ENCODE results near the gene TSHZ1. TPM values are rescaled to one million over a fixed set of nuclear protein-coding genes. Genes with fewer than 3 reads are reported as not detected.

The TSHZ1 gene
- total RNA-seq, 2 donors from 2014 or later, result 13.9 to 17.4 TPM

DNA sequence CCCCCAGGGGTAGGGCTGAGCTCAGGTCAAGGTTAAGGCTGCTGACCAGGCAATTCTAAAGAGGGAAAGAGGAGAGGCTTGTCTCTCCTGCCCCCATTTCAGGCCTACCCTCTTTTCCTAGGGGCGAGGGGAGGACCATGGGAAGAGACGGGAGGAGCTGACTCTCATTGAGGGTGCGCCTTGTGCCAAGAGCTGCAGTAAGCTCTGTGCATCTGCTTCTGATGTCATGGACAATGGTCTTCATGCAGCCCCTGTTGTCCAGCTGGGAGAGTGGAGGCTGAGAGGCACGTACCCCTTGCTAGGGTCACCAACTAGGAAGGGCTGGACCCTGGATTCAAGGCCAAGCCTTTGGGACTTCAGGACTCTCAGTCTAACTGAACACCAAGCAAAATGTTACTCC, 46.9 kb upstream of the TSHZ1 start:
- DNase-seq (ENCODE audit: low spot score) (no peak), ATAC-seq (ENCODE audit: insufficient number of reproducible peaks, low FRiP score, low read depth) (no peak)
- Histone ChIP-seq H3K9me3 (no peaks in the 10 kb centered on the region), H3K27ac (no peak overlapping the region), H3K4me1 (ENCODE audit: control insufficient read depth in 1 of 2, low read depth in 2 of 2) (no peaks in the 10 kb centered on the region), H3K27me3 (replicated peaks; ENCODE audit: insufficient read depth) (no peaks in the 10 kb centered on the region), H3K4me3 (no peak overlapping the region), H3K36me3 (no peaks in the 10 kb centered on the region)
- TF ChIP-seq, protein P1, sequence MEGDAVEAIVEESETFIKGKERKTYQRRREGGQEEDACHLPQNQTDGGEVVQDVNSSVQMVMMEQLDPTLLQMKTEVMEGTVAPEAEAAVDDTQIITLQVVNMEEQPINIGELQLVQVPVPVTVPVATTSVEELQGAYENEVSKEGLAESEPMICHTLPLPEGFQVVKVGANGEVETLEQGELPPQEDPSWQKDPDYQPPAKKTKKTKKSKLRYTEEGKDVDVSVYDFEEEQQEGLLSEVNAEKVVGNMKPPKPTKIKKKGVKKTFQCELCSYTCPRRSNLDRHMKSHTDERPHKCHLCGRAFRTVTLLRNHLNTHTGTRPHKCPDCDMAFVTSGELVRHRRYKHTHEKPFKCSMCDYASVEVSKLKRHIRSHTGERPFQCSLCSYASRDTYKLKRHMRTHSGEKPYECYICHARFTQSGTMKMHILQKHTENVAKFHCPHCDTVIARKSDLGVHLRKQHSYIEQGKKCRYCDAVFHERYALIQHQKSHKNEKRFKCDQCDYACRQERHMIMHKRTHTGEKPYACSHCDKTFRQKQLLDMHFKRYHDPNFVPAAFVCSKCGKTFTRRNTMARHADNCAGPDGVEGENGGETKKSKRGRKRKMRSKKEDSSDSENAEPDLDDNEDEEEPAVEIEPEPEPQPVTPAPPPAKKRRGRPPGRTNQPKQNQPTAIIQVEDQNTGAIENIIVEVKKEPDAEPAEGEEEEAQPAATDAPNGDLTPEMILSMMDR (IDR thresholded peaks at IDR 0.05), result no peak

DNA sequence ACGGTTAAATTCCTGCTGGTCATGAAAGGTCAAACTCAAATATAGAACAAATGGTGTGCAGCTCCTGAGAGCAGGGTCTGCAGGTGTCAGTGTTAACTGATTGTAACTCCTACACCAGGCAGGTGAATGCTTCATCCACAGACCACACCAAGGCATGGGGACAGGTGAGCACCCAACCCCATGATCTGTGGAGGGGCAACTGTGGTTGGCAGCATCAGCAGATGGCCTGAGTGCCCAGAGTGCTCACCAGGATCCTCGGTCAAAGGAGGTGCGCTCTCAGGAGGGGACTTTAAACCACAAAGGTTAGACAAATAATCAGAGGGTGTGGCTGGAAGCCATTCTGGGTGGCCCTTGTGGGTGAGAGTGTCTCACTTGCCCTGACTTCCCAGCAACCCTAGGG, 46.1 kb upstream of the TSHZ1 start:
- H3K4me3 ChIP-seq, result no peak overlapping the region
- no peaks in the 10 kb centered on the region for H3K36me3 ChIP-seq
- H3K27ac ChIP-seq, result no peak overlapping the region
- TF ChIP-seq, protein P1 (IDR thresholded peaks at IDR 0.05), result no peak
- no peaks in the 10 kb centered on the region for H3K4me1 ChIP-seq (ENCODE audit: control insufficient read depth in 1 of 2, low read depth in 2 of 2)
- ATAC-seq (ENCODE audit: insufficient number of reproducible peaks, low FRiP score, low read depth) (no peak), DNase-seq (ENCODE audit: low spot score) (no peak)
- H3K9me3 ChIP-seq, result no peaks in the 10 kb centered on the region
- H3K27me3 ChIP-seq (replicated peaks; ENCODE audit: insufficient read depth), result no peaks in the 10 kb centered on the region

DNA sequence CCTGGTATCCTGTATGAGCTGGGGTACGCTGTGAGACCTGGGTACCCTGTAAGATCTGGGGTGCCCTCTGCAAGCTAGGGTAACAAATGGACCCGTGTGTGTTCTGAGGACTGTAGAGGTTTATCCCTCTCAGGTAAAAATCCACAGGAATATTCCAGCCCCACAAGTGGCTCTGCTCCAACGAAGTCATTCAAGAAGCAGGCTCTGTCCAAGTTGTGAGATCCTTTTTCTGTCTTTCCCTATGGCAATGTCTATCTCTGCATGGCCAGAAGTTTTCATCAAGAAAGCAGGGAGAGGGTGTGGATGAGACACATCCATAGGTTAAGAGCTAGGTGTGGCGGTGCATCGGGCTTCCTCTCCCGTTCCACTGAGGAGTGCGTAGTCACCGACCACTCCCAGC, 44.7 kb upstream of the TSHZ1 start:
- Histone ChIP-seq H3K4me1 (ENCODE audit: control insufficient read depth in 1 of 2, low read depth in 2 of 2) (no peaks in the 10 kb centered on the region), H3K27me3 (replicated peaks; ENCODE audit: insufficient read depth) (no peaks in the 10 kb centered on the region), H3K4me3 (no peak overlapping the region), H3K36me3 (no peaks in the 10 kb centered on the region), H3K9me3 (no peaks in the 10 kb centered on the region), H3K27ac (no peak overlapping the region)
- TF ChIP-seq, protein P1 (IDR thresholded peaks at IDR 0.05), result no peak
- DNase-seq (ENCODE audit: low spot score) (no peak), ATAC-seq (ENCODE audit: insufficient number of reproducible peaks, low FRiP score, low read depth) (no peak)

DNA sequence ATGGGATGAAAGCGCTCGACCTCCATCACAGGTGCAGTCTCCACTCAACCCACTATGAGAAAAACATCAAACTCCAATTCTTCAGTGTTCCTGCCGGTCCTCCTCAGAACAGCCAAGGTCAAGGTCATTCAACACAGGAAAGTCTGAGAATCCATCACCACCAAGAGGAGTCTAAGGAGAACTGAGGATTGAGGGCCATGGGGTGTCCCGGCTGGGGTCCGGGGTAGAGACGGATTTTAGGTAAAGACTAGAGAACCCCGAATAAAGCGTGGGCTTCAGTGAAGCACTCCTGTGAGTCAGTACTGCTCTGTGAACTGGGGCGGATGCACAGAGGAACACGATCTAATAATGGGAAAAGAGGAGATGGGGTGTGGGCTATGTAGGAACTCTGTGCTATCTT, 43.5 kb upstream of the TSHZ1 start:
- no peak for ATAC-seq (ENCODE audit: insufficient number of reproducible peaks, low FRiP score, low read depth)
- no peaks in the 10 kb centered on the region for H3K27me3 ChIP-seq (replicated peaks; ENCODE audit: insufficient read depth)
- no peaks in the 10 kb centered on the region for H3K36me3 ChIP-seq
- H3K4me1 ChIP-seq (ENCODE audit: control insufficient read depth in 1 of 2, low read depth in 2 of 2), result no peaks in the 10 kb centered on the region
- TF ChIP-seq, protein P1 (IDR thresholded peaks at IDR 0.05), result no peak
- H3K4me3 ChIP-seq, result no peak overlapping the region
- DNase-seq (ENCODE audit: low spot score), result no peak
- H3K9me3 ChIP-seq, result no peaks in the 10 kb centered on the region
- no peak overlapping the region for H3K27ac ChIP-seq

DNA sequence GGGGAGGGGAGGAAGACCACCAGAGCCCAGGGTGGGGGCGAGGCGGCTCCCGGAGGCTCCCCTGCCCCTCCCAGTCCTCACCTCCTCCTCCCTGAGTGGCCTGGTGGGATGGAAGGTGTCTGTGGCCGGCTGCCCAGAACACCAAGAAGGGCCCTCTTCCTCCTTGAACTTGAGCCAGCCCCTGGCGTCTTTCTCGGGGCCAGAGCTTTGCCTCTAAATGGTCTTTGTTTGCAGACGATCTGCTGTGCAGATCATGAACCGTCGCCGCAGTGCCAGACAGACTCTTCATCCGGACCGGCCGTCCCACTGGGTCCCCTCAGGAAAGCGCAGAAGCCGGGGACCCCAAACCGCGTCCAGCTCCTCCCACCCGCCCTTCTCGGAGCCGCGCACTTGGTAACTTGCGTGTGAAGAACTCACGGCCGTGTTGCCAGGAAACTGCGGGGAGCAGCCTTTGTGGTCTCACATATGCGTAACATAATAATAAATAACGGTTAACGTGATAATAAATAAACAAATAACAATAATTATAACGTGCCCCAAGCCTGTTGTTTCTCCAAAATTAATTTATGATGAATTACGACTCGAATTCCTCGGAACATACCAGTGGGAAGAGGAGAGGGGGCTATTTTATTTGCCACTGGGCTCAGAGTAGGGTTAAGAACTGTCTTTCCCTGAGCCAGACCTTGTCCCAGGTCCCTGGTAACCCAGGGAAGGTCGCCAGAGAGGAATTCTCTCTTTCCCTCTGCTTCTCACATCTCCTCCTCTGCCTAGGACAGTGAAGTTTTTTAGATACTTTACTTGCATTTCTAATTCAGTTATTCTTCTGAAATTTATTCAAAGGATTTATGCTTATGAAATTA, 42.6 kb upstream of the TSHZ1 start:
- no peak overlapping the region for H3K27ac ChIP-seq
- TF ChIP-seq, protein P1 (IDR thresholded peaks at IDR 0.05), result no peak
- no peak overlapping the region for H3K4me3 ChIP-seq
- no peaks in the 10 kb centered on the region for H3K9me3 ChIP-seq
- no peaks in the 10 kb centered on the region for H3K27me3 ChIP-seq (replicated peaks; ENCODE audit: insufficient read depth)
- no peak for ATAC-seq (ENCODE audit: insufficient number of reproducible peaks, low FRiP score, low read depth)
- no peaks in the 10 kb centered on the region for H3K4me1 ChIP-seq (ENCODE audit: control insufficient read depth in 1 of 2, low read depth in 2 of 2)
- DNase-seq (ENCODE audit: low spot score), result no peak
- no peaks in the 10 kb centered on the region for H3K36me3 ChIP-seq
